Body of pancreas (tissue), 4 donors: ENCODE measurements around the gene FUT7. TPM values are rescaled to one million over a fixed set of nuclear protein-coding genes. Genes with fewer than 3 reads are reported as not detected.

Source experiments
- ATAC-seq: fragments of 150-250 bp; one replicate; pipeline ENCODE4 v1.9.1; 2016
- DNase-seq, 4 donors: peaks; one replicate each; pipeline ENCODE4 v3.0.0-alpha.2; 2019
- H3K27ac ChIP-seq, 4 donors: fragments of 200-600 bp; sonication (generic); 1 replicate in 3 of 4; 2 replicates in 1 of 4; pipeline versions ENCODE4 v1.5.1 to v1.6.1; 2016 to 2019; ENCODE audit warnings: mild to moderate bottlenecking in 1 of 4, mixed read lengths in 1 of 4, moderate library complexity in 1 of 4
- H3K27me3 ChIP-seq, 2 donors: fragments of 200-600 bp; sonication (generic); one replicate each; pipeline ENCODE4 v1.6.0; 2016; ENCODE audit warnings: mild to moderate bottlenecking in 1 of 2
- H3K36me3 ChIP-seq, 2 donors: fragments of 200-600 bp; sonication (generic); replicated peaks in 1 of 2; 2 replicates each; pipeline ENCODE4 v1.5.1; 2016; ENCODE audit warnings: low read depth in 2 of 2; ENCODE audit not compliant: insufficient read depth in 1 of 2
- H3K4me1 ChIP-seq: fragments of 200-600 bp; sonication (generic); one replicate; pipeline ENCODE4 v1.6.0; 2016
- H3K4me3 ChIP-seq, 2 donors: fragments of 200-600 bp; sonication (generic); 1 replicate in 1 of 2; 2 replicates in 1 of 2; pipeline ENCODE4 v1.5.1; 2016 to 2019
- H3K9me3 ChIP-seq, 3 donors: fragments of 200-600 bp; sonication (generic); 1 replicate in 2 of 3; 2 replicates in 1 of 3; pipeline ENCODE4 v1.5.1; 2016
- POLR2A ChIP-seq, 3 donors: fragments of 450-650 bp; IDR thresholded peaks; one replicate each; pipeline ENCODE4 v1.6.1; 2016; ENCODE audit warnings: antibody characterized with exemption in 3 of 3, mild to moderate bottlenecking in 2 of 3
- WGBS, 2 donors: methylation state at CpG; one replicate each; pipeline ENCODE4 v1.1.5; 2017; 5-methylcytosine and 5-hydroxymethylcytosine counted together
- intact Hi-C: fragments of 100-400 bp; cut with DNase I; formaldehyde crosslinking; loops from one replicate; pipeline ENCODE4 v1.15.1; 2023
- total RNA-seq, 2 donors: library from RNA; depleted of rRNA; stranded (reverse); fragments of >200 nt; gene quantifications; one replicate each; pipeline ENCODE4 v1.1.0, GENCODE V29; 2016
- TF ChIP-seq, protein P1 (sequence below), 7 experiments: fragments of 450-650 bp in 4 of 7; fragments of 200-600 bp in 3 of 7; sonication (generic) in 3 of 7; IDR thresholded peaks; one replicate each; pipeline ENCODE4 v1.5.1; 2016 to 2019; ENCODE audit warnings: antibody characterized with exemption in 7 of 7

Gene FUT7
- total RNA-seq, 2 donors from 2014 or later, result not detected

DNA sequence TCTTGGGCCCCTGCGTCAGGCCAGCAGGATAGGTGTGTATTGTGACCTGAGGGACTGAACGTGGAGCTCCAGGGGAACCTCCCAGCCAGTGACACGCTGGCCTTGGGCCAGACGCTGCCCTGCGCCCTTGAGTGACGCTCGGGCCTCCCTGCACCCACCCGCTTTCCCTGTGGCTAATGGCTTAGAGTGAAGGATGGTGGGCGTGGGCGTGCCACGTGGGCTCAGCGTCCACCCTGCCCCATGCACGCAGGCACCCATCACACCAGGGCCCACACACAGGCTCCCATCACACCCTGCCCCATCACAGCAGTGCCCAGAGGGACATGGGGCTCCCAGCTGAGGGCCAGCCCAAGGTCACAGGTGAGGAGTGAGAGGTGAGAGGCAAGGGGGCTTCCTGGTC is 5.1 kb upstream of the FUT7 start:
- no peaks in the 10 kb centered on the region for H3K27me3 ChIP-seq
- no peaks in the 10 kb centered on the region for H3K9me3 ChIP-seq
- H3K4me3 ChIP-seq, result no peak overlapping the region
- no peak for DNase-seq
- H3K36me3 ChIP-seq, result no peaks in the 10 kb centered on the region
- intact Hi-C loops, result loop anchor here (5.0 kb wide), 1 partner anchor 250 kb away; no protein-coding TSS in a partner anchor
- no peak overlapping the region for H3K27ac ChIP-seq
- H3K4me1 ChIP-seq, result peaks cover 13% of the 10 kb centered on the region
- WGBS, 2 donors, result 58 to 60% methylated on average over 1 to 12 of the region's 13 CpGs
- TF ChIP-seq, protein P1, sequence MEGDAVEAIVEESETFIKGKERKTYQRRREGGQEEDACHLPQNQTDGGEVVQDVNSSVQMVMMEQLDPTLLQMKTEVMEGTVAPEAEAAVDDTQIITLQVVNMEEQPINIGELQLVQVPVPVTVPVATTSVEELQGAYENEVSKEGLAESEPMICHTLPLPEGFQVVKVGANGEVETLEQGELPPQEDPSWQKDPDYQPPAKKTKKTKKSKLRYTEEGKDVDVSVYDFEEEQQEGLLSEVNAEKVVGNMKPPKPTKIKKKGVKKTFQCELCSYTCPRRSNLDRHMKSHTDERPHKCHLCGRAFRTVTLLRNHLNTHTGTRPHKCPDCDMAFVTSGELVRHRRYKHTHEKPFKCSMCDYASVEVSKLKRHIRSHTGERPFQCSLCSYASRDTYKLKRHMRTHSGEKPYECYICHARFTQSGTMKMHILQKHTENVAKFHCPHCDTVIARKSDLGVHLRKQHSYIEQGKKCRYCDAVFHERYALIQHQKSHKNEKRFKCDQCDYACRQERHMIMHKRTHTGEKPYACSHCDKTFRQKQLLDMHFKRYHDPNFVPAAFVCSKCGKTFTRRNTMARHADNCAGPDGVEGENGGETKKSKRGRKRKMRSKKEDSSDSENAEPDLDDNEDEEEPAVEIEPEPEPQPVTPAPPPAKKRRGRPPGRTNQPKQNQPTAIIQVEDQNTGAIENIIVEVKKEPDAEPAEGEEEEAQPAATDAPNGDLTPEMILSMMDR (IDR thresholded peaks at IDR 0.05), result no peak
- TF ChIP-seq POLR2A (IDR thresholded peaks at IDR 0.05), result no peak
- no peak for ATAC-seq

DNA sequence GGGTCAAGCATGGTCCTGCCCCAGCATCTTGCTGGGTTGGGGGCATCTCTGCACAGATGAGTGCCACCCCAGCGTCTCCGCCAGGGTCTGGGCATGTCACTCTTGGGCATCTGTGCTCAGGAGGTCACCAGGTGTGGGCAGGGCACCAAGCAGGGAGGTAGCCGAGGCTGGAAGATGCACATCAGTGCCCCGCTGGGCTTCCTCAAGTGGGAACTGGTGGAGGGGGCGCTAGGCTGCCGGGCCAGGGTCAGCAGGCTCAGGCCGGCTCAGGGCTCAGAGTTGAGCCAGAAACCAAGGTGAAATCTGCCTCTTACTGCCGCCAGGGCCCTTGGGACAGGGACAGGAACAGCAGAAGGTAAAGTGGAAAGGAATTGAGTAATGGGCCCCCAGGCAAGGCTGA is 4.0 kb upstream of the FUT7 start:
- H3K27ac ChIP-seq, result no peak overlapping the region
- DNase-seq, result no peak
- no peak for ATAC-seq

DNA sequence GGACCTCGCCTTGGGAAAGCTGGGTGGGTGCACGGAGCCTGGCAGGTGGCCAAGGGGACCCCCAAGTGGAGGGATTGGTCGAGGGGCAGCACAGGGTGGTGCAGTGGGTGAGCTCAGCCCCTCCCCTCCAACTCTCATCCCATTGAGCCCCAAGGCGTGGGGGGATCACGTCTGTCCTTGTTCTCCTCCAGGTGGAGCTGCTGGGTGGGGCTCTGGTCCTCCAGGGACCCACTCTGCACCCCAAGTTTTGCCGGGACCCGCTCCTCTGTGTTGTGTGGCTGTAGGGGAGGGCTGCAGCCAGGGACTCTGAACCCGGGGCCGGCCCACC is 3.6 kb upstream of the FUT7 start:
- H3K27ac ChIP-seq, result no peak overlapping the region
- H3K4me3 ChIP-seq, result no peak overlapping the region
- intact Hi-C loops, result loop anchor here (5.0 kb wide), 1 partner anchor 248 kb away; no protein-coding TSS in a partner anchor
- H3K27me3 ChIP-seq, result no peaks in the 10 kb centered on the region
- DNase-seq, result no peak
- TF ChIP-seq, protein P1 (IDR thresholded peaks at IDR 0.05), result no peak
- no peak for TF ChIP-seq POLR2A (IDR thresholded peaks at IDR 0.05)
- H3K36me3 ChIP-seq, result no peaks in the 10 kb centered on the region
- WGBS, 2 donors, result 30% methylated on average over 9 of the region's 9 CpGs; no CpG with 5 or more reads in 1 of the 2 donors
- H3K4me1 ChIP-seq, result peaks cover 13% of the 10 kb centered on the region
- H3K9me3 ChIP-seq, result no peaks in the 10 kb centered on the region
- no peak for ATAC-seq

More for the DNA sequence above, 4.0 kb upstream of the FUT7 start:
- WGBS, 2 donors, result 17 to 76% methylated on average over 2 to 8 of the region's 8 CpGs
- Histone ChIP-seq H3K27me3 (no peaks in the 10 kb centered on the region), H3K36me3 (no peaks in the 10 kb centered on the region), H3K4me1 (peaks cover 13% of the 10 kb centered on the region), H3K9me3 (no peaks in the 10 kb centered on the region), H3K4me3 (no peak overlapping the region)
- intact Hi-C loops, result loop anchor here (5.0 kb wide), 1 partner anchor 249 kb away; no protein-coding TSS in a partner anchor
- TF ChIP-seq, protein P1 (IDR thresholded peaks at IDR 0.05), result no peak
- no peak for TF ChIP-seq POLR2A (IDR thresholded peaks at IDR 0.05)

DNA sequence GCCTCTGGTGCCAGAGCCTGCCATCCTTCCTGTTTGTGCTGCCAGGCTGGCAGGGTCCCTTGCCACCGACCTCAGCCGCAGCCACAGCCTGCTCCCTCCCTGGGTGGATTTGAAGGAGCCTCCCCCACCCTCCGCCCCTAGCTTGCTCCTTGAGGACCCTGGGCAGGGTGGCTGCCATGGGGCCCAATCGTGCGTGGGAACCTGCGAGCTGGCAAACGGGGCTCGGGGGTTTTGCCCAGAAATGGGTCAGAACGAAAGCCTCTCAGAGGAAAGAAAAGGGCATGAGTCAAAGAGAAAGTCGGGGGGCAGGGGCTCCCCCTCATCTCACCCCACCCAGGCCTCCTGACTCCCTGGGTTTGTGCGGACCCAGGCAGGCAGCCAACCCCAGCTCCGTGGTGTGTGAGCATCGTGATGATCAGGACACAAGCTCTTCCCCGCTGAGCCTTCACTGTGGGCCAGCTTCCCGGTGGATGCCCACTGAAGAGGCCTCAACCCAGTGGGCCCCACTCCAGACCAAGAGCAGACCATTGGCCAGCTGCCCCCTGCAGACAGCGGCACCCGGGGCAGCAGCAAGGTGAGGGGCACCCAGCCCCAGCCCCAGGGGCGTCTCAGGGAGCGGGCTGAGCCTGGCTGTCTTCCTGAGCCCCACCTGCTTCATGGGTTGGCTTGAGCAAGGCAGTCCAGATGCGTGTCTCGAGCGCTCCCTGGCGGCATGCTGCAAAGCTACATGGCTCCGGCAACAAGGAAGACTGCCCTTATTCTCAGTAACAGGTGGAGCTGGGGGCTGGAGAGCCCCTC is 3.0 kb upstream of the FUT7 start:
- H3K4me3 ChIP-seq, result no peak overlapping the region
- H3K36me3 ChIP-seq, result no peaks in the 10 kb centered on the region
- 10 to 13% methylated on average over 13 to 23 of the region's 24 CpGs for WGBS, 2 donors
- H3K4me1 ChIP-seq, result peaks cover 13% of the 10 kb centered on the region
- TF ChIP-seq, protein P1 (IDR thresholded peaks at IDR 0.05), result peak; percentile 84 to 92 (median 90)
- TF ChIP-seq POLR2A (IDR thresholded peaks at IDR 0.05), result no peak
- intact Hi-C loops, result loop anchor here (5.0 kb wide), 1 partner anchor 248 kb away; no protein-coding TSS in a partner anchor
- H3K27ac ChIP-seq, result no peak overlapping the region
- DNase-seq (peak; percentile 79 to 85 (median 80)), ATAC-seq (peak; percentile 88)
- no peaks in the 10 kb centered on the region for H3K27me3 ChIP-seq
- no peaks in the 10 kb centered on the region for H3K9me3 ChIP-seq
